Activated naive CD8-positive, alpha-beta T cell (primary cell): ENCODE measurements around the gene MBNL2.

Experiments used
- H3K27ac Mint-ChIP-seq: one replicate; pipeline ENCODE4 v1.8.0; 2021; ENCODE audit warnings: mixed read lengths
- H3K27me3 Mint-ChIP-seq: one replicate; pipeline ENCODE4 v1.8.0; 2021; ENCODE audit warnings: mixed read lengths
- H3K36me3 Mint-ChIP-seq: one replicate; pipeline ENCODE4 v1.8.0; 2021; ENCODE audit warnings: mixed read lengths
- H3K4me1 Mint-ChIP-seq: one replicate; pipeline ENCODE4 v1.8.0; 2021; ENCODE audit warnings: low read depth, mixed read lengths
- H3K4me3 Mint-ChIP-seq: one replicate; pipeline ENCODE4 v1.8.0; 2021; ENCODE audit warnings: mild to moderate bottlenecking, mixed read lengths
- H3K9me3 Mint-ChIP-seq: one replicate; pipeline ENCODE4 v1.8.0; 2021; ENCODE audit warnings: low read depth, mixed read lengths

The MBNL2 gene

DNA sequence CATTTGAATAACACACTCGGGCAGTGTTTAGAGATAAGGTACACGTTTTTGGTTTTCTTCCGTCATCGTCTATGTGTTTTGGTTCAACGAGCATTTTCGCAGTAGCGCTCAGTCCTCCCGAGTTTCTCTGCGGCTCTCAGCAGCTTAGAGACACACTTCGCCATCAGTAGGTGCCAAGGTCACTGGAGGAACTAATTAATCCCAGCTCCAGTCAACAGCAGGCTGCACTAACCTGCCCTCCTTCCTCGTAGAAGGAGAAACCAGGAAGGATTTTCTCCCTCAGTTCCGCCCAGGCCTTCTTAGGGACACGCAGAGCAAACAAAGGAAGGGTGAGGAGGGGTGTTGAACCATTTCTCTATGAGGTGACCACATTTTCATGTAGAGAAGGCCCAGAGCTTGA lies 12.6 kb downstream of the MBNL2 start:
- H3K4me3 Mint-ChIP-seq, result no peak overlapping the region
- H3K4me1 Mint-ChIP-seq, result peaks cover 65% of the 10 kb centered on the region
- no peaks in the 10 kb centered on the region for H3K9me3 Mint-ChIP-seq
- H3K27me3 Mint-ChIP-seq, result no peaks in the 10 kb centered on the region
- no peak overlapping the region for H3K27ac Mint-ChIP-seq
- H3K36me3 Mint-ChIP-seq, result peaks cover 23% of the 10 kb centered on the region

DNA sequence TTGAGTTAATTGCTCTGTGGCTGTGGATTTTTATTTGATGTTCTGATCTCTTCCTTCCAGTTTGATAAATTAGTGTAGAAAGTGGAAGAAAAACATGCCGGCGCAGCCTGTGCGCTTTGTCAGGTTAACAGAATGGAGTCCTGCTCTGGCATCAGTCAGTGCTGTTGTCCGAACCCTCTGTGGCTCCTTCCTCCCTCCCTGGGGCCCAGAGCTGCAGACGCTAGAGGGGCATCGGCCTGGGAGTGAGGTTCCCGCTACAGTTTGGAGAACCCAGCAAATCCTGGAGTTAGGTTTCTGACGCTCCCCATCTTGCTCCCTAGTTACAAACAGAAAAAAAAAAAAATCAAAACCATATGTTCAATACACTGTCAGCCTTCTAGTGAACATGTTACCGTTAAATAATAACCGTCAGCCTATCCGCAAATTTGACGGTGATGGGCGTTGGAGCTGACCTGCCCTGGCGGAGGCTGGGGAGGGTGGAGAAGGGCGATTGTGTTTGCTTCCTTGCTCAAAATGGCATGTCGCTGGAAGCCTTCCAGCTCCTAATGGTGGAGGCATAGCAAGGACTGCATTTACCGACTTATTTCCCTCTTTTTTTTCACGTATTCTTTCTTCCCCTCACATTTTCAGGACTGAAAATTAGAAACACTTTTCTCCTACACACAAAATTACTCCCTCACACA lies 13.6 kb downstream of the MBNL2 start:
- peaks cover 62% of the 10 kb centered on the region for H3K4me1 Mint-ChIP-seq
- no peak overlapping the region for H3K27ac Mint-ChIP-seq
- no peak overlapping the region for H3K4me3 Mint-ChIP-seq
- H3K27me3 Mint-ChIP-seq, result no peaks in the 10 kb centered on the region
- H3K36me3 Mint-ChIP-seq, result peaks cover 23% of the 10 kb centered on the region
- H3K9me3 Mint-ChIP-seq, result no peaks in the 10 kb centered on the region

DNA sequence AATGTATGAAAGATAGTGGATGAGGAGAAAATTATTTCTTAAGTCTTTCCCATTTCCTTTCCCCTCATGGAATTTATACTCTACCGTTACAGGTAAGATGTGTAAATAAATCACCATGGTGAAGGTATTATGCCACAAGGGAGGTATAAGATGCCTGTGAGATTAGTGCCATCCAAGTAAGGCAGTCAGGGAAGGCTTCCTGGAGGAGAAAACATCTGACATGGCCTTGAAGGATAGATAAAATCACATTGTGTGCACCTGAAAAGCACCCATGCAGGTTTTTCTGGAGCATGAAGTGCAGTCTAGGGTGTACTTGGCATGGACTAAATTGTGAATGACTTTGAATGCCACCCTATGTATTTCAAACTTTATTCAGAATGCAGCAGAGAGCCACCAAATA lies 15.3 kb downstream of the MBNL2 start:
- H3K4me3 Mint-ChIP-seq, result no peak overlapping the region
- peaks cover 66% of the 10 kb centered on the region for H3K4me1 Mint-ChIP-seq
- peaks cover 17% of the 10 kb centered on the region for H3K36me3 Mint-ChIP-seq
- H3K27ac Mint-ChIP-seq, result no peak overlapping the region
- H3K27me3 Mint-ChIP-seq, result no peaks in the 10 kb centered on the region
- no peaks in the 10 kb centered on the region for H3K9me3 Mint-ChIP-seq

DNA sequence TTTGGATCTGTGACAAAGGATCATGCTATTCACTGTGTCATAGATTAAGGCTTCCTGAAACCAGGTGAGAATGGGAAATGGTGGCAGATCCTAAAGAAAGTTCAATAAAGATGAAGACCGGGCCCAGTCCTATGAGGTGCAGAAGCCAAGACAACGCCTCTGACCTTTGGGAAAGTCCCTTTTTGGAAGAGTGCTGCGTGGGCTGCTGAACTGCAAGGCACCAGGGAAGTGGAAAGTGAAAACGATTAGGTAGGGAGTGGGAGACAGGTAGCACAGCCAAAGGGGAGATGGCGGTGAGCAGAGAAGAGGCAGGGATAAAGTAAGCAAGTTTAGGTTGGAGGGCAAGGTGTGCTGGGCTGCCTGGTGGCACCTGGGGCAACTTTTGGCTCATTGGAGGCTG lies 16.3 kb downstream of the MBNL2 start:
- Mint-ChIP-seq H3K36me3 (peaks cover 20% of the 10 kb centered on the region), H3K27ac (no peak overlapping the region), H3K27me3 (no peaks in the 10 kb centered on the region), H3K4me1 (peaks cover 70% of the 10 kb centered on the region), H3K9me3 (no peaks in the 10 kb centered on the region), H3K4me3 (no peak overlapping the region)

DNA sequence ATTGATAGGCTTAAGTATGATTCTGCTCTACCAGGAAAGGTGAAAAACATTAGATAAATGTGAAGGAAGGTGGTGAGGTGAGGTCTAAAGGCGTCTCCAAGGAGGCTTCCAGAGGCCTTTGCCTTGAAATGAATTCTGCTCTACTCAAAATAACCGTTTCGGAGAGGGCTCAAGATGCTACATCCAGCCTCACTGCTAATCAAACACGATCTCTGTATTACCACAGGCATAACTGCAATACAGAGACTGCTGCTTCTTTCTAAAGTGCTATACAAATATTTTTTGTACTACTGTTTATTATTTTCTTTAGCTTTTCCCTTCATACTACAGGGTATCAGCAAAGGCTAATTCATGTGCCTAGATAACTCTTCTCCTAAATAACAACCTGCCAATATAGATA lies 16.8 kb downstream of the MBNL2 start:
- no peak overlapping the region for H3K27ac Mint-ChIP-seq
- peaks cover 70% of the 10 kb centered on the region for H3K4me1 Mint-ChIP-seq
- peaks cover 21% of the 10 kb centered on the region for H3K36me3 Mint-ChIP-seq
- H3K27me3 Mint-ChIP-seq, result no peaks in the 10 kb centered on the region
- H3K9me3 Mint-ChIP-seq, result no peaks in the 10 kb centered on the region
- H3K4me3 Mint-ChIP-seq, result no peak overlapping the region

DNA sequence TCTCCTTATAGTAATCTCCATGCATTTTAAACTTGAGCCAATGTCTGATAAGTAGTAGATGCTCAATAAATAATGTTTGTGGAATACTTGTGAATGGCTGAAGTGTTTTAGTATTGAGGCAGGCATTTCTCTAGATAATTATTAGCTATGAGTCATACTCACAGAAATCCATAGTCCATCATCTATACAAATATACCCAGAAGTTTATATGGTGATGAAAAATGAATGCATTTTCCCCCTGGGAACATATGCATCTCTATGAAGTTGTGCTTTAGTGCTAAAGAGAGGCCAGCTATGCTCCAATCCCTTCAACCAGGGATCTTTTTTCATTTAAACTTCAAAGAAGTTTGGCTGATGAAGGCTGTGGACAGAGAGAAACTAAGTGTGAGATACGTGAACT lies 17.2 kb downstream of the MBNL2 start:
- H3K27ac Mint-ChIP-seq, result no peak overlapping the region
- H3K4me1 Mint-ChIP-seq, result peaks cover 66% of the 10 kb centered on the region
- H3K36me3 Mint-ChIP-seq, result peaks cover 20% of the 10 kb centered on the region
- no peaks in the 10 kb centered on the region for H3K27me3 Mint-ChIP-seq
- no peak overlapping the region for H3K4me3 Mint-ChIP-seq
- no peaks in the 10 kb centered on the region for H3K9me3 Mint-ChIP-seq

DNA sequence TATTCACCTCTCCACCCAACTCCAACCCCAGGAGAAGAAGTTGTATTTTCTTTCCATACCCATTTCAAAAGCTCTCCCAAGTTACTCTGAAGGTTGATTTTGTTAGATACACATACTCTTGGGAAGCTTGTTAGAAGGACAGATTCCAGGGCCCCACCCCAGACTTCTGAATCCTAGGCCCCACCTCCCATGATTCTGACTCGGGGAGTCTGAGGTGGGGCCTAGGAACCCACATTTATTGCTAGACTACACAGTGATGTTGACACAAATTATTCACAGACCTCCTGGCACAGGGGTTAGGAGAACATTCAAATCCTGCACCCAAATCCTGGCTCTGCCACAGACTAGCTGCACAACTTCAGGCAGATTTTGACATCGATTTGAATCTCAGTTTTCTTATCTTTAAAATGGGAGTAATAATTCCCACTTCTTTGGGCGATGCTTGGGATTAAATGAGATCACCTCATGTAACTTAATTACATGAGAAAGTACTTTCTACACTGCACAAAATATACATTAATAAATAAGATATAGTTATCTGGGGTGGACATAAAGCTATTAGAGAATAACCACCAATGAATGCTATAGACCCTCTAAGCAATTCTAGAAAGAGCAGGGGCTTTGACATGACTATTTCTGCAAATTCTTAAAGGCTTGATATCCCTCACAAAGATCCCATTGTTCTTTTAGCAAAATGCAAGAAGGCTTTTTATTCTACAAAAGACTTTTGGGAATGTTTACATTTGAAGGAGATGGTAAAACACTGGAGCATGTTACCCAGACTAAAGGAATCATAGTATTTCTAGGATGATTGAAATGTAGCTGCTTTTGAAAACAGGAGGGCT lies 18.0 kb downstream of the MBNL2 start:
- H3K27me3 Mint-ChIP-seq, result no peaks in the 10 kb centered on the region
- H3K36me3 Mint-ChIP-seq, result peaks cover 14% of the 10 kb centered on the region
- H3K27ac Mint-ChIP-seq, result no peak overlapping the region
- peaks cover 58% of the 10 kb centered on the region for H3K4me1 Mint-ChIP-seq
- H3K4me3 Mint-ChIP-seq, result no peak overlapping the region
- no peaks in the 10 kb centered on the region for H3K9me3 Mint-ChIP-seq

DNA sequence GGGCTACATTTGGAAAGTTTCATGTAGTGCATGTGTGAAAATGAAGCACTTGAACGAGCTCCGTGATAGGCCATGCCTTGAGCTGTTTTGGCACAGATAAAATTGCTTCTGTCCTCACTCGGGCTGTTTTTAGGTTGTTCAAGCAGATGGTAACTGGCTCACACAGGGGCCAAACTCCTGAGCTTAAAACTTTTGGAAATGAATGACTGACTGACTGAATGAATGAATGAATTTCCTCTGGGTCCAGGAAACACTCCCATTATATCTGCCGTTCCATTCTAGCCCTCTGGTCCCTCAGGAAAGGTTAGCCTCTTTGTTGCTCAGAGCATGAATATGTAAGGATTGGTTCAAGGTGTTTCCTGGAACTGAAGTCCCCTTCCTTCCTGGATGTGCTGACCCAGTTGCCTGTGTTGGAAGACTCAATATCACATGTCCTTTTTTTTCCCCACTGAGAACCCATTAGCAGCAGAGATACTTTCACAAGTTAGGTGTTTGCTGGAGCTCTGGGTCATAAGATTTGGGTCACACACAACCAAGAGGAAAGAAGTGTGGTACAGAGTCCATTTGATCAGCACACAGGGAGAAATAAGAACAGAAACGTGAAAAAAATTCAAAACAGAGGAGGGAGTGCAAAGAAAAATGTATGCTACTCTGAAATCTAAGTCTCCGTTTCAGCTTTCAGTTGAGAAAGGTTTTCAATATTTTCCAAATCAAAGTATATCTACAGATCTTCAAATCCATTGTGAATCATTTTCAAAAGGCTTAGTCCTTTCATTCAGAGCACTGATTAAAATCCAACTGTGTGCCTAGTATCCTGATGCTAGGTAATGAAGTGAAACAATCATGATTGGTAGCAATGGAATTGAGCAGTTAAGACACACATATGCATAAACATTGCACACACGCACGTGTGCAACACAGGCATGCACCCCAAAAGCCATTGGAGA lies 18.9 kb downstream of the MBNL2 start:
- Mint-ChIP-seq H3K27ac (no peak overlapping the region), H3K4me1 (peaks cover 53% of the 10 kb centered on the region), H3K9me3 (no peaks in the 10 kb centered on the region), H3K4me3 (no peak overlapping the region), H3K27me3 (no peaks in the 10 kb centered on the region), H3K36me3 (peaks cover 14% of the 10 kb centered on the region)

DNA sequence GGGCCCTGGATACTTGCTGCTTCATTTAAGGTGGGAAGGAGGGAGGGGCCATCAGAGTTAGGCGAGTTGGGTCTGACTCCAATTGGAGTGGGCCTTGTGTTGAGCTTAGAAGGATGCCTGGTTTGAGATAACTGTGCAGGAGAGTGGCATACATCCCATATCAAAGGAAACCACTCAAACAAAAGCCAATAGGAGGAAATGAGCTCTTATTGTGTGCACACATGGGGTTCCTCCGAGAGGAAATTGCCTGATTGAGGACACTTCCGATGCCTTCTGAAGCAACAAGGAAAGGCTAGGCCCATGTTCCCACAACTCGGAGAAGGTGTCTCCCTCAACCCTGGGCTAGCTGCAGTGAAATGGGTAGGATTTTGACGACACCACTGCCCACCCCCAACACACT lies 19.6 kb downstream of the MBNL2 start:
- H3K4me1 Mint-ChIP-seq, result peaks cover 47% of the 10 kb centered on the region
- H3K36me3 Mint-ChIP-seq, result peaks cover 14% of the 10 kb centered on the region
- H3K27ac Mint-ChIP-seq, result no peak overlapping the region
- H3K9me3 Mint-ChIP-seq, result no peaks in the 10 kb centered on the region
- H3K27me3 Mint-ChIP-seq, result no peaks in the 10 kb centered on the region
- no peak overlapping the region for H3K4me3 Mint-ChIP-seq

DNA sequence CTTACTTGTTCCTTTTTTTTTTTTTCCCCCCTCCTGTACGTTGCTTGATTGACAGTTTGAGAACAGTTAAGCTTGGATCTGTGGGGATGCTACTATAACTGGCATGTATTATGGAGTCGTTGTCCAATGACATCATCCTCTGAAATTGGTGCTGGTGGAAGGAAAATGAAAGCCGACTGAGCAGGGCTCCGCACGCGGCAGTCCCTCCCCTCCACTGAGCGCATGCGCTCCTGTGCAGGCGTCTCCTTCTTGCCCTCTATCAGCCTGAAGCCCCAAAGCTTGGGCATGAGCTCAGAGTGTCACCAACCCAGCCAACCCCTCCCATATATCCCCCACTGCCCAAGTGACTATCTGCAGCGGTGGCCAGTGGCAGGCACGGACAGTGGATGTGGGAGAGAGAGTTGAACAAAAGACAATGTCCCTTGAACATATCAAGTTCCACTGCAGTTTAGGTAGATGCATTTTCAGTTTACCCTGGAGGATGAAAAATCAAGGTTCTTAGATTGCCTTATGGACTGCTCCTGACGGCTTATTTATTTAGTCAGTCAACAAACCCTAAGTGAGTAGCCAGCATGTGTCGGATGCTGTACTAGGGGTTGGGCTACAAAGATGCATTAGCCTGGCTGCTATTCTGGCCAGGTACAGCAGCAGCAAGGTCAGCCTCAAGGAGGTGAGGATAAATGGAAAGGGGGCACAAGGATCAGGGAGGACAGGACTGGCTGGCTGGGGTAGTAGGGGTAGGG lies 20.8 kb downstream of the MBNL2 start:
- no peaks in the 10 kb centered on the region for H3K27me3 Mint-ChIP-seq
- H3K9me3 Mint-ChIP-seq, result no peaks in the 10 kb centered on the region
- H3K27ac Mint-ChIP-seq, result no peak overlapping the region
- peaks cover 43% of the 10 kb centered on the region for H3K4me1 Mint-ChIP-seq
- H3K36me3 Mint-ChIP-seq, result peaks cover 10% of the 10 kb centered on the region
- H3K4me3 Mint-ChIP-seq, result no peak overlapping the region

DNA sequence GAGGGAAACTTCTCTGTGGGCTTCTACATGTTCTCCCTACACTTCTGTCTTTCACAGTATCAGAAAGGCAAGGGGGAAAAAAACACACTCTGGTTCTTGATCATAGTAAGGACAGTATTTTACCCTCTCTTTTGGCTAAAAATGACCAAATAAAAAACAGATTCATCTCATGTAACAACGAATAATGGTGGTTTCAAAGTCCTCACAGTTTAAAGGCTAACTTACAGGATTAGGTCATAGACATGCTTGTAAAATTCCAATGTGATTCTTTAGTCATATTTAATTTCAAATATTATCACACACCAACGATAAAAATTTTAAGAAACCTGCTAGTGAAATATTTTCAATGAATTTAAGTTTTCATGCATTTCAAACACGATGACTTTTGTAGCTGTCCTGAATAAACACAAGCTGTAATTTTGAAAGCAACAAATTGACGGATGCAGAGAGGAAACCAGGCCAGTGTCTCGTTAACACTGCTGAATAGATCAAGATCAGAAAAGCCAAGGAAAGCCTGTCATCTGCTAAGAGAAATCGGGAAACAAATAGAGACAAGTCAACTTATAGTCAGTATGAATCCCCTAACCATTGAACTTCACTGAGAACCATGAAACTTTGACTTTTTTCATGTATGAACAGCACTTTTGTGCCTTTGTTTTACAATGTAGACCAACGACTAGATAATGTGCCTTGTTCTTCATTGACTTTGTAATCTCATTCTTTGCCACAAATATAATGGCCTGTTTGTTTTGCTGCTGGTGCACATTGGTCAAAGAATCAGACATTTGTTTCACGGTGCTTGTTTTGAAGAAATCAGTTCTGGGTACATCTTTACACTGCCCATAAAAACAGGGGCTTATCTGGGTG lies 22.0 kb downstream of the MBNL2 start:
- H3K4me1 Mint-ChIP-seq, result peaks cover 33% of the 10 kb centered on the region
- H3K27ac Mint-ChIP-seq, result no peak overlapping the region

DNA sequence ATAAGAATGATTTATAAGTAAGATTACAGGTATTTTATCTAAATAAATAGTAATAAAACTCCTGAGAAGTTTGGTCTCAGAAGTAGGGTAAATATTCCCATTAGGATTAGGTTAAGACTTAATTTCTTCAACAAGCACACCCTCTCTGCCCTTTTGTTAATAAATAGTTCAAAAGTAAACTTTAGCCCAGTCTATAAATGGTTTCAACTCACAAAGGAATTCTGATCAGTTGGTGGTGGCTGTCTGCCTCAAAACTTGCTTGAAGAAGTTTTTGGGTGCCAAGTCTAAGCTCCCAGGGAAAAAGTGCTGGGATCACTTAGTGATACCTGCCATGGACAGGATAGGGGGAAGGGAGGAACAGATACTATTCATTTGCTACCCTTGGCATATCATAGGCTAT lies 22.9 kb downstream of the MBNL2 start:
- H3K9me3 Mint-ChIP-seq, result no peaks in the 10 kb centered on the region
- H3K4me1 Mint-ChIP-seq, result peaks cover 36% of the 10 kb centered on the region
- H3K27me3 Mint-ChIP-seq, result no peaks in the 10 kb centered on the region
- H3K4me3 Mint-ChIP-seq, result no peak overlapping the region
- H3K27ac Mint-ChIP-seq, result no peak overlapping the region
- peaks cover 5% of the 10 kb centered on the region for H3K36me3 Mint-ChIP-seq

More for the DNA sequence above, 22.0 kb downstream of the MBNL2 start:
- Mint-ChIP-seq H3K27me3 (no peaks in the 10 kb centered on the region), H3K9me3 (no peaks in the 10 kb centered on the region), H3K4me3 (no peak overlapping the region), H3K36me3 (peaks cover 5% of the 10 kb centered on the region)

DNA sequence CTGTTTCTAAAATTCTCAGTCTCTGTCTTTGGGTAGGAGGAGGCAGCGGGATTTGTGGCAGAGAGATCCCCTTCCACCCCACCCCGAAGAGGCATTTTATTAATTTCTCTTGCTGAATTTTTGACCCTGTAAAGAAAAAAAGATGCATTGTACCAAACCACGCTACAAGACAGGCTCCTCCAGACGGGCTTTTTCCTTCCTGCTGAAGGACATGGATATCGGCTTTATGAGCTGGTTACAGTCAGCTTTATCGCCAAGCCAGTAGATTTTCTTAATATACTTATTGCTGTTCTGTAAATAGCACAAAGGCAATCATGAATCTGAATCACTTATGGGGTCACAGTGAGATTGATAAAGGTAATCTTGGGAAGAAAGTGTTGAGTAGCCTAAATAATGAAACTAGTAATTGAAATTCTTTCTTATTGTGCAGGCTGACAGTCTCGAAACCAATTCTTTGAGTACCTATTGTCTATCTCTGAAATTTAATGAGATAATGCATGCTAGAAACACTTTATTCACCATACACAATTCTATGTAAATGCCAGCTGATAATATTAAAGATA lies 24.5 kb downstream of the MBNL2 start:
- Mint-ChIP-seq H3K4me3 (no peak overlapping the region), H3K9me3 (no peaks in the 10 kb centered on the region), H3K27me3 (no peaks in the 10 kb centered on the region), H3K27ac (no peak overlapping the region), H3K36me3 (peaks cover 5% of the 10 kb centered on the region), H3K4me1 (peaks cover 35% of the 10 kb centered on the region)
